Measurements from ENCODE around the gene SH3BP2.

SH3BP2 gene

GRCh38 chr4:2858451-2859217 is 65.7 kb downstream of the SH3BP2 start:
- DNase-seq, result no peak

GRCh38 chr4:2859514-2859913 is 66.6 kb downstream of the SH3BP2 start:
- DNase-seq, result no peak

- no peak for DNase-seq
Observed at GRCh38 chr4:2860391-2861348, 67.8 kb downstream of the SH3BP2 start.

- DNase-seq, result no peak
Observed at GRCh38 chr4:2861631-2862436, 68.9 kb downstream of the SH3BP2 start.

GRCh38 chr4:2862528-2862927 is 69.6 kb downstream of the SH3BP2 start:
- no peak for DNase-seq

- DNase-seq, result no peak
Observed at GRCh38 chr4:2863649-2864048, 70.8 kb downstream of the SH3BP2 start.

GRCh38 chr4:2865196-2865780 is 72.4 kb downstream of the SH3BP2 start:
- no peak for DNase-seq

GRCh38 chr4:2866160-2866861 is 73.4 kb downstream of the SH3BP2 start:
- DNase-seq, result no peak

- DNase-seq, result no peak
Observed at GRCh38 chr4:2866891-2867290, 74.0 kb downstream of the SH3BP2 start.

- DNase-seq, result no peak
Observed at GRCh38 chr4:2867758-2868491, 75.0 kb downstream of the SH3BP2 start.

GRCh38 chr4:2868877-2869487 is 76.1 kb downstream of the SH3BP2 start:
- no peak for DNase-seq

GRCh38 chr4:2869659-2870058 is 76.8 kb downstream of the SH3BP2 start:
- no peak for DNase-seq

GRCh38 chr4:2870082-2870481 is 77.2 kb downstream of the SH3BP2 start:
- DNase-seq, result no peak

- no peak for DNase-seq
Observed at GRCh38 chr4:2871466-2871865, 78.6 kb downstream of the SH3BP2 start.

GRCh38 chr4:2871911-2872310 is 79.0 kb downstream of the SH3BP2 start:
- DNase-seq, result no peak

- no peak for DNase-seq
Observed at GRCh38 chr4:2873329-2873728, 80.4 kb downstream of the SH3BP2 start.

GRCh38 chr4:2874861-2875260 is 82.0 kb downstream of the SH3BP2 start:
- no peak for DNase-seq

GRCh38 chr4:2875556-2875955 is 82.7 kb downstream of the SH3BP2 start:
- DNase-seq, result no peak

- DNase-seq, result no peak
Observed at GRCh38 chr4:2878346-2878745, 85.5 kb downstream of the SH3BP2 start.

- DNase-seq, result no peak
Observed at GRCh38 chr4:2879026-2879425, 86.1 kb downstream of the SH3BP2 start.

- DNase-seq, result no peak
Observed at GRCh38 chr4:2881431-2881830, 88.5 kb downstream of the SH3BP2 start.

Measured in NCI-H446 treated with DMSO at 0.1 percent for 48 hours (cell line).